HepG2 (cell line): ENCODE data around the gene CCDC150. TPM values are rescaled to one million over a fixed set of nuclear protein-coding genes. Genes with fewer than 3 reads are reported as not detected.

Experiments
- ATAC-seq: fragments of 200-7000 bp; cut with Tn5 transposase; 3 replicates; pipeline ENCODE4 v1.9.1; 2020; ENCODE audit warnings: mild to moderate bottlenecking, moderate library complexity
- BruUV-seq: library from RNA; stranded (reverse); fragments of 400-500 nt; replicated peaks from 2 replicates; lab custom pipeline; 2021; lab: Mats Ljungman, UMichigan
- CTCF ChIA-PET: fragments of 300-600 bp; formaldehyde crosslinking; extraction: SDS; loops from one replicate; lab custom pipeline; 2021; ENCODE audit warnings: low total read pairs, inconsistent platforms, low intra/inter-chr PET ratio; lab: Yijun Ruan, JAX
- POLR2A ChIA-PET: fragments of 350-600 bp; sonication (Branson Sonifier 250); formaldehyde crosslinking; loops from one replicate; lab custom pipeline; 2020; ENCODE audit warnings: antibody characterized with exemption, inconsistent platforms; lab: Yijun Ruan, JAX
- DNase-seq: peaks from one replicate; pipeline ENCODE4 v3.0.0-alpha.2; 2015; ENCODE audit warnings: low spot score
- FAIRE-seq: peaks from 3 replicates; lab custom pipeline; 2011; peaks lifted over from hg19 to GRCh38; lab: Jason Lieb, UNC
- H2AFZ ChIP-seq: one replicate; pipeline ENCODE4 v1.6.1; 2011; ENCODE audit warnings: low read length, inconsistent platforms
- H3K27ac ChIP-seq: fragments of 300-600 bp; 3 replicates; pipeline ENCODE4 v1.8.0; 2011; ENCODE audit warnings: mixed run types, mild to moderate bottlenecking, mixed read lengths, low read length, inconsistent platforms; ENCODE audit not compliant: insufficient read depth; ENCODE audit errors: extremely low read length
- H3K27me3 ChIP-seq, 2 experiments: fragments of 200-600 bp in 1 of 2; 2 replicates in 1 of 2; 3 replicates in 1 of 2; pipeline versions ENCODE4 v1.6.0 to v1.8.0; 2011; ENCODE audit warnings: low read length in 2 of 2, mild to moderate bottlenecking in 2 of 2, moderate library complexity in 2 of 2, inconsistent platforms in 1 of 2; ENCODE audit not compliant: insufficient read depth in 2 of 2, control insufficient read depth in 1 of 2
- H3K36me3 ChIP-seq, 2 experiments: fragments of 200-600 bp in 1 of 2; replicated peaks in 1 of 2; 2 replicates in 1 of 2; 3 replicates in 1 of 2; pipeline versions ENCODE4 v1.5.1 to v1.8.0; 2011; ENCODE audit warnings: low read length in 2 of 2, inconsistent platforms in 1 of 2; ENCODE audit not compliant: insufficient read depth in 2 of 2, control insufficient read depth in 1 of 2
- H3K4me1 ChIP-seq: 2 replicates; pipeline ENCODE4 v1.5.1; 2012; ENCODE audit warnings: low read length, inconsistent platforms; ENCODE audit not compliant: insufficient read depth
- H3K4me2 ChIP-seq: 2 replicates; pipeline ENCODE4 v1.6.0; 2011; ENCODE audit warnings: low read depth, low read length, inconsistent platforms
- H3K4me3 ChIP-seq, 3 experiments: fragments of 200-600 bp in 1 of 3; sonication (generic), shearing (Covaris generic) in 1 of 3; replicated peaks in 1 of 3; 2 replicates each; pipeline ENCODE4 v1.5.1; 2011 to 2016; ENCODE audit warnings: low read length in 3 of 3, inconsistent platforms in 2 of 3, low read depth in 2 of 3, mild to moderate bottlenecking in 2 of 3, control low read depth in 1 of 3, mixed read lengths in 1 of 3; ENCODE audit not compliant: insufficient read depth in 1 of 3
- H3K79me2 ChIP-seq: one replicate; pipeline ENCODE4 v1.6.1; 2011; ENCODE audit warnings: low read length, inconsistent platforms; ENCODE audit not compliant: insufficient read depth
- H3K9ac ChIP-seq: 2 replicates; pipeline ENCODE4 v1.6.0; 2011; ENCODE audit warnings: mild to moderate bottlenecking, low read depth, low read length, inconsistent platforms; ENCODE audit not compliant: insufficient read depth
- H3K9me3 ChIP-seq: 2 replicates; pipeline ENCODE4 v1.5.1; 2012; ENCODE audit warnings: mild to moderate bottlenecking, low read length
- H4K20me1 ChIP-seq: 2 replicates; pipeline ENCODE4 v1.6.0; 2011; ENCODE audit warnings: inconsistent platforms, mild to moderate bottlenecking, low read length, moderate library complexity; ENCODE audit not compliant: insufficient read depth
- ETV5 ChIP-seq: IDR thresholded peaks from 2 replicates; pipeline ENCODE4 v1.6.1; 2018; ENCODE audit warnings: missing biosample characterization, missing genetic modification reagents, inconsistent platforms, borderline replicate concordance
- KDM5A ChIP-seq: fragments of 200-600 bp; sonication (generic); IDR thresholded peaks from 2 replicates; pipeline ENCODE4 v1.7.0; 2018; ENCODE audit warnings: antibody characterized with exemption, mild to moderate bottlenecking, low read length, borderline replicate concordance
- LCORL ChIP-seq, 2 experiments: fragments of 450-650 bp in 1 of 2; sonication (generic) in 1 of 2; formaldehyde crosslinking in 1 of 2; IDR thresholded peaks; 2 replicates each; pipeline versions ENCODE4 v1.5.0 to v1.6.1; 2017 to 2020; ENCODE audit warnings: antibody characterized with exemption in 1 of 2, missing genetic modification reagents in 1 of 2
- POGK ChIP-seq: sonication (generic); formaldehyde crosslinking; conservative IDR thresholded peaks from 2 replicates; pipeline ENCODE4 v1.8.0; 2022; ENCODE audit warnings: mild to moderate bottlenecking, moderate library complexity, missing genetic modification reagents
- SMARCC2 ChIP-seq: fragments of 450-650 bp; IDR thresholded peaks from 2 replicates; pipeline ENCODE4 v1.6.1; 2017; ENCODE audit warnings: antibody characterized with exemption, mild to moderate bottlenecking
- SRY ChIP-seq: sonication (generic); formaldehyde crosslinking; IDR thresholded peaks from 2 replicates; pipeline ENCODE4 v1.8.0; 2022; ENCODE audit warnings: mild to moderate bottlenecking, missing genetic modification reagents
- STAT5B ChIP-seq: sonication (generic); formaldehyde crosslinking; IDR thresholded peaks from 2 replicates; pipeline ENCODE4 v1.4.0; 2020; ENCODE audit warnings: missing genetic modification reagents
- ZBTB20 ChIP-seq: sonication (generic); formaldehyde crosslinking; IDR thresholded peaks from 2 replicates; pipeline ENCODE4 v1.8.1; 2023; ENCODE audit warnings: missing genetic modification reagents, low read depth, mild to moderate bottlenecking, borderline replicate concordance
- ZBTB33 ChIP-seq: sonication (generic); formaldehyde crosslinking; IDR thresholded peaks from 2 replicates; pipeline ENCODE4 v1.4.0; 2020; ENCODE audit warnings: missing genetic modification reagents
- ZNF180 ChIP-seq: sonication (generic); formaldehyde crosslinking; IDR thresholded peaks from 2 replicates; pipeline ENCODE4 v1.4.0; 2020; ENCODE audit warnings: low read depth, missing genetic modification reagents, borderline replicate concordance
- ZNF20 ChIP-seq: sonication (generic); formaldehyde crosslinking; IDR thresholded peaks from 2 replicates; pipeline ENCODE4 v1.4.0; 2020; ENCODE audit warnings: mild to moderate bottlenecking, moderate library complexity, missing genetic modification reagents
- ZNF326 ChIP-seq: sonication (generic); formaldehyde crosslinking; IDR thresholded peaks from 2 replicates; pipeline ENCODE4 v1.4.0; 2020; ENCODE audit warnings: missing genetic modification reagents, borderline replicate concordance
- ZNF75D ChIP-seq: sonication (generic); formaldehyde crosslinking; IDR thresholded peaks from 2 replicates; pipeline ENCODE4 v1.8.1; 2023; ENCODE audit warnings: missing genetic modification reagents, mild to moderate bottlenecking, borderline replicate concordance
- WGBS: methylation state at CpG from one replicate; pipeline ENCODE4 v1.1.6; 2017; ENCODE audit warnings: low lambda C conversion rate; 5-methylcytosine and 5-hydroxymethylcytosine counted together
- in situ Hi-C: cut with HindIII; loops from 2 replicates; pipeline ENCODE4 v1.10.0; 2017; ENCODE audit warnings: low pct_unique_long_range_greater_than_20kb; ENCODE audit not compliant: extremely low pct_ligation_motif_present
- intact Hi-C: fragments of 100-400 bp; cut with micrococcal nuclease; formaldehyde crosslinking; loops from one replicate; pipeline ENCODE4 v1.10.0; 2022; ENCODE audit not compliant: unreplicated experiment
- polyA plus RNA-seq, 8 experiments: library from polyadenylated mRNA; depleted of rRNA in 3 of 8; stranded (reverse) in 7 of 8; unstranded in 1 of 8; fragments of >200 nt; fragmentation: Illumina TruSeq in 4 of 8; extraction: Trizol in 4 of 8; gene quantifications; 2 replicates each; pipeline versions ENCODE4 v1.2.1 to v1.2.3, GENCODE V29; 2011 to 2016; ENCODE audit warnings: low read depth in 4 of 8, missing spikeins in 1 of 8, mixed read lengths in 1 of 8; ENCODE audit not compliant: insufficient read depth in 1 of 8
- total RNA-seq, 5 experiments: library from RNA; depleted of rRNA; stranded (reverse); fragments of >200 nt; fragmentation: Illumina TruSeq; extraction: Trizol; gene quantifications; 2 replicates each; pipeline ENCODE4 v1.2.3, GENCODE V29; 2016; ENCODE audit warnings: low read depth in 1 of 5
- TF ChIP-seq, protein P1 (sequence below): sonication (generic); formaldehyde crosslinking; IDR thresholded peaks from 2 replicates; pipeline ENCODE4 v1.9.0; 2021; ENCODE audit warnings: missing genetic modification reagents, borderline replicate concordance

CCDC150 gene
- total and polyA plus RNA-seq, 2 of the 13 experiments (the other 11 are each of a cell fraction or from before 2014, with no cell fraction given) = 14.9 to 32.6 TPM

- no peaks in the 10 kb centered on the region for H3K36me3 ChIP-seq
- H3K79me2 ChIP-seq = no peaks in the 10 kb centered on the region
- FAIRE-seq (no peak), ATAC-seq (no peak), DNase-seq (no peak)
- no peaks in the 10 kb centered on the region for H4K20me1 ChIP-seq
- no TSS peak for BruUV-seq
- in situ Hi-C loops (no loop called here), intact Hi-C loops (no loop called here)
- H3K9me3 ChIP-seq = peaks cover 7% of the 10 kb centered on the region; the same call in 1 of the 2 replicates
- H3K4me1 ChIP-seq = 0 out of 2 replicates have a peak, but pooled peaks cover 8% of the 10 kb centered on the region
- H3K27me3 ChIP-seq = no peaks in the 10 kb centered on the region
- ChIA-PET POLR2A (no interaction called here), CTCF (no interaction called here)
- WGBS = 66% methylated on average over 2 of the region's 2 CpGs
- no peak overlapping the region for H3K27ac ChIP-seq
- no peak overlapping the region for H3K4me2 ChIP-seq
- no peak overlapping the region for H2AFZ ChIP-seq
- H3K9ac ChIP-seq = no peak overlapping the region
- no peak overlapping the region for H3K4me3 ChIP-seq
- TF ChIP-seq ZBTB20 (CRISPR knock-in tag) (no peak), LCORL (IDR thresholded peaks at IDR 0.05) (no peak), LCORL (CRISPR knock-in tag; IDR thresholded peaks at IDR 0.05) (no peak), ZNF326 (CRISPR knock-in tag) (no peak), SRY (CRISPR knock-in tag) (no peak), ETV5 (CRISPR knock-in tag) (no peak), ZNF75D (CRISPR knock-in tag) (no peak), ZBTB33 (CRISPR knock-in tag) (no peak), ZNF20 (no peak), KDM5A (no peak), POGK (CRISPR knock-in tag) (no peak), ZNF180 (CRISPR knock-in tag) (no peak), SMARCC2 (no peak), STAT5B (CRISPR knock-in tag) (no peak)
- TF ChIP-seq, protein P1, sequence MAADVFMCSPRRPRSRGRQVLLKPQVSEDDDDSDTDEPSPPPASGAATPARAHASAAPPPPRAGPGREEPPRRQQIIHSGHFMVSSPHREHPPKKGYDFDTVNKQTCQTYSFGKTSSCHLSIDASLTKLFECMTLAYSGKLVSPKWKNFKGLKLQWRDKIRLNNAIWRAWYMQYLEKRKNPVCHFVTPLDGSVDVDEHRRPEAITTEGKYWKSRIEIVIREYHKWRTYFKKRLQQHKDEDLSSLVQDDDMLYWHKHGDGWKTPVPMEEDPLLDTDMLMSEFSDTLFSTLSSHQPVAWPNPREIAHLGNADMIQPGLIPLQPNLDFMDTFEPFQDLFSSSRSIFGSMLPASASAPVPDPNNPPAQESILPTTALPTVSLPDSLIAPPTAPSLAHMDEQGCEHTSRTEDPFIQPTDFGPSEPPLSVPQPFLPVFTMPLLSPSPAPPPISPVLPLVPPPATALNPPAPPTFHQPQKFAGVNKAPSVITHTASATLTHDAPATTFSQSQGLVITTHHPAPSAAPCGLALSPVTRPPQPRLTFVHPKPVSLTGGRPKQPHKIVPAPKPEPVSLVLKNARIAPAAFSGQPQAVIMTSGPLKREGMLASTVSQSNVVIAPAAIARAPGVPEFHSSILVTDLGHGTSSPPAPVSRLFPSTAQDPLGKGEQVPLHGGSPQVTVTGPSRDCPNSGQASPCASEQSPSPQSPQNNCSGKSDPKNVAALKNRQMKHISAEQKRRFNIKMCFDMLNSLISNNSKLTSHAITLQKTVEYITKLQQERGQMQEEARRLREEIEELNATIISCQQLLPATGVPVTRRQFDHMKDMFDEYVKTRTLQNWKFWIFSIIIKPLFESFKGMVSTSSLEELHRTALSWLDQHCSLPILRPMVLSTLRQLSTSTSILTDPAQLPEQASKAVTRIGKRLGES (CRISPR knock-in tag) = no peak
These were observed 9.0 kb upstream of the CCDC150 start for GRCh38 chr2:196630531-196630930.
